LNCaP clone FGC (cell line): ENCODE results near the gene GPD2.
A peak's percentile ranks its signal among the peaks of the same experiment; 100 is the strongest.

Source experiments
- DNase-seq: peaks from one replicate; pipeline ENCODE4 v3.0.0-alpha.2; 2011; ENCODE audit warnings: low read depth
- H3K4me3 ChIP-seq: 2 replicates; pipeline ENCODE4 v1.5.1; 2011; ENCODE audit warnings: mild to moderate bottlenecking, low read depth, low read length, control low read depth
- TF ChIP-seq, protein P1 (sequence below): IDR thresholded peaks from 2 replicates; pipeline ENCODE4 v1.5.1; 2012; ENCODE audit warnings: mild to moderate bottlenecking; ENCODE audit not compliant: control insufficient read depth, insufficient read depth; ENCODE audit errors: extremely low read depth

Gene GPD2

DNA sequence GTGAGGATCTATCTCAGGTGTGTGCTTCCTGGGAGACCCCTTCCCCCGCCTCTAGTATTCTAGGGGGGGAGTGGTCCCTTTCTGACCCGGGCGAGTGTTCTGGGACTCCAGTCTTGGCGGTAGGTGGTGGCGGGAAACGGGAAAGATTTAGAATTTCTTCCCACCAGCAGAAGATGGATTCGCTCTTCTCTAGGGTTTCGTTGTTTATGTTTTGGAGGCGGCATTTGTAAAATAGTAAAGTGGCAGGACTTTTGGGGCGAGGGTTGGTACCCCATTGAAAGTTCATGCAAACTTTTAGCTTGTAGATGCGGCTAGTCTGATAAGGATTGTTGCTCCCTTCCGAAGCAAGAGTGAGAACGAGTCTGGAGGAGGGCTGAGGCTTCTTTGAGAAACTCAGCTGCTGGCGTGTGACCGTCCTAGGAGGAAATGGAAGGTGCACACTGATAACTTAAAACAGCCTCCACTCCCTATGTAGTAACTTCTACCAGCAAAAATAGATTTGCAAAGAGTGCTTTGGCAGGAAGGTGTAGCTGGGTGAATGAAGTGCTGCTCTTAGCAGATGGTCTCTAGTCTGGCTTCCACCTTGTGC, 412 bp downstream of the GPD2 start:
- peak overlapping the region; percentile 55 for H3K4me3 ChIP-seq
- TF ChIP-seq, protein P1, sequence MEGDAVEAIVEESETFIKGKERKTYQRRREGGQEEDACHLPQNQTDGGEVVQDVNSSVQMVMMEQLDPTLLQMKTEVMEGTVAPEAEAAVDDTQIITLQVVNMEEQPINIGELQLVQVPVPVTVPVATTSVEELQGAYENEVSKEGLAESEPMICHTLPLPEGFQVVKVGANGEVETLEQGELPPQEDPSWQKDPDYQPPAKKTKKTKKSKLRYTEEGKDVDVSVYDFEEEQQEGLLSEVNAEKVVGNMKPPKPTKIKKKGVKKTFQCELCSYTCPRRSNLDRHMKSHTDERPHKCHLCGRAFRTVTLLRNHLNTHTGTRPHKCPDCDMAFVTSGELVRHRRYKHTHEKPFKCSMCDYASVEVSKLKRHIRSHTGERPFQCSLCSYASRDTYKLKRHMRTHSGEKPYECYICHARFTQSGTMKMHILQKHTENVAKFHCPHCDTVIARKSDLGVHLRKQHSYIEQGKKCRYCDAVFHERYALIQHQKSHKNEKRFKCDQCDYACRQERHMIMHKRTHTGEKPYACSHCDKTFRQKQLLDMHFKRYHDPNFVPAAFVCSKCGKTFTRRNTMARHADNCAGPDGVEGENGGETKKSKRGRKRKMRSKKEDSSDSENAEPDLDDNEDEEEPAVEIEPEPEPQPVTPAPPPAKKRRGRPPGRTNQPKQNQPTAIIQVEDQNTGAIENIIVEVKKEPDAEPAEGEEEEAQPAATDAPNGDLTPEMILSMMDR: no peak
- no peak for DNase-seq

DNA sequence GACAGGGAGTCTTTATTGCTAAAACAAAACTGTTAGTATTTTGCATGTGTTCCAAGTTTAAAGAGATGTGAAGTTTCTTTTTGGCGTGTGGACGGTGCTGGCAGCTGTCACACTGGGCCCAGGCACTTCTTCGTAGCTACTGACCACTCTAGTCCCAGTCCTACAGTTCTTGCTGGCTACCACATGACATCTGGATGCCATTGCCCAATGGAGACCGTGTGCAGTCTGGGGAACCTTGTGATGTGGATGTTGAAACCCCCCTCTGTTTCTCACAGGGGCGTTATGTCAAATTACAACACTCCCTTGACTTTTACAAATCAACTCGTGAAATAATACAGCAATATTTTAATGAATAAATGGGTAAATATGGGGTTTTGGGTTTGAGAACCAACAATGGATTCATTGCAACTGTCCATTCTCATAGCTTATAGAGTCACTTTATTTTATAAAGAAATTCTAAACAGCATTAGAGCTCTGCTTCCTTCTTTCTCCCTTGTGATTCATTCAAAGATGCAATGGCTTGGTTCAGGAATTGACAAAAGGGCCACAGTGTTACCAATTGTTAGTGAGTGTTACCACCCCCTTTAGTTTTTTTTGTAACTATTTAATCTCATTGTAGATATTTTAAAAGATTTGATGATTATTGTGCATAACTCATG, 1.2 kb downstream of the GPD2 start:
- H3K4me3 ChIP-seq: no peak overlapping the region; the same call in 1 of the 2 replicates
- TF ChIP-seq, protein P1: no peak
- DNase-seq: no peak

DNA sequence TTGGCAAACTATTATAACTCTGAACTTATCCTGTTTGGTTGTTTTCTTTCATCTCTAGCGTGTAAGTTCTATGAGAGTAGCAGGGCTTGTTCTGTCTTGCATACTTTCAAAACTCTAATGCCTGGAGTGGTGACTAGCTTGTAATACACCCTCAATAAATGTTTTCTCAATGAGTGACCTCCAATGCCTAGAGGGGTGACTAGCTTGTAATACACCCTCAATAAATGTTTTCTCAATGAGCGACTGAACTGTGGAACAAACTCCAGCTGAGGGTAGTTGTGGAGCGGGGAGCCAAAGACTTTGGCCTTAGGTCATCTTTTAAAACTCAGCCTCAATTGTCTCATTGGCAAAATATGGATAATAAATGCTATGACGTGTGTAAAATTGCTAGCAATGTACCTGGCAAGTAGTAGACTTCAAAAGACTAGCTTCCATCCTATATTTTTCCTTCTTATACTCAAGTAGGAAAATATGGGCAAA, 1.8 kb downstream of the GPD2 start:
- DNase-seq: no peak
- TF ChIP-seq, protein P1: no peak
- no peak overlapping the region for H3K4me3 ChIP-seq

DNA sequence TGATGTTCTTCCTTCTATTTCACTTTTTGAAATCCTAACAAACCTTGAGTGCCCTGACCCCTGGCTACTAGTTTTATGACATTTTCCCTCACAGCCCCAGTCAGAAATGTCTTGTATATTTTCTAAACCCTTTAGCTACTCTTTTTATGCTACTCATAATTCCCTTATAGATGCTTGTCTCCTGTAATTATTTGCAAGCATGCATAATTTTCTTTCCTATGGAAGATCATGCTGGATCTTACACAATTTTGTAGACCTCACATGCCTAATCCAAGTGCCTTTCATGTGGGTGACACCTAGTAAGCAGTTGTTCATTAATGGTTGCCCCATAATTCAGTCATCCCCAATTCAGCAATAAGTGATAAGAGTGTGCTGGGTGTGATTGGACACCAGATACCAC, 6.9 kb downstream of the GPD2 start:
- TF ChIP-seq, protein P1: no peak
- DNase-seq: no peak
- no peak overlapping the region for H3K4me3 ChIP-seq

DNA sequence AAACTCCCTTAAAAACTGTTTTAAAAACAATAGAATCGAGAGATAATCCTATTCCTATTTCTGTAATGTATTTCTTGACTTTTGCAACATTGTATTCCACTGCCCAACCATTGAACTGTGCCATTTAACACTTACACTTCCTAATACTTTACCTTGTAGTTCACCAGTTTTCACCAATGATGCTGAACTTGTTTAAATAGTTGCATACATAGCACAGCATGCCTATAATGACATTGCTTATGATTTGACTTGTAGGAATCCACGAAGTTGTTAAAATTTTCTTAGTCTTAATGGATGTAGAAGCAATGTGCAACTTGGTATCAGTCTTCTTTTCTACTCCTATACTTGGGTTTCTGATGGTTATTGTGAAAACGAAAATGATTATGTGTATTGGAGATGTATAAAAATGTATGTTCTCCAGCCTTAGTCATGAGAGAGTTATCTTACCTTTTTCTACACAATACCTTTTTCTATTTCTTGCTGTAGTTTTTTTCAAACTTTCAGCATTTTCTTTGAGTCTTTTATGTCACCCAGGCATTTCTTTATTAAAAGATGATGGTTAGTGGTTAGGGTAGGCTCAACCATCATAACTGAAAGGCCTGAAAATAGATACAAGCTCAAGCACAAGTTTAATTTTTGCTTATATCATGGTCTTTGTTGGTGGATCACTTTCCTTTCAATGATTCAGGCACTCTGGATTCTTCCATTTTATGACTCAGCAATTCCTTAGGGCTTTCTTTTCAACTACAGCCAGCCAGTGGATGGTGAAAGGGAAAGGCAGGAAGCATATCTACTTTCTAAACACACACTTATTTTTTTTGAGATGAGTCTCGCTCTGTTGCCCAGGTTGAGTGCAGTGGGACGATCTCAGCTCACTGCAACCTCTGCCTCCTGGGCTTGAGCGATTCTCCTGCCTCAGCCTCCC, 9.4 kb downstream of the GPD2 start:
- DNase-seq: no peak

DNA sequence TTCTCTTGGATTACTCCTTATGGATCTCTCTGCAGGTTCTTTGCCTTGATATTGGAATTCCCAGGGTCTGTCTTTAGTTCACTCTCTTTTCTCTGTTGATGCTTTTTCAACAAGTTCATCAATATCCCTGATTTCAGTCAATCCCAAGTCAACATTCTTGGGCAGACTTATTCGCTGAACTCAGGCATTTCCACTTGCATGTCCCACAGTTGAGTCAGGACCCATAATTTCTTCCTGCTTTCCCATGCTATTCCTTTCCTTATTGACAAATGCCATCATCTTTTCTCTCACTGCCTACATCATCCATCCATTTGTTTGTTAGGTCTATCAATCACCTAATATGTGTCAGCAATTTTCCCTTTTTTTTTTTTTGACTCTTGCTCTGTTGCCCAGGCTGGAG, 11.6 kb downstream of the GPD2 start:
- no peak overlapping the region for H3K4me3 ChIP-seq
- TF ChIP-seq, protein P1: no peak
- no peak for DNase-seq

More for the DNA sequence above, 9.4 kb downstream of the GPD2 start:
- no peak overlapping the region for H3K4me3 ChIP-seq
- TF ChIP-seq, protein P1: no peak
